OCI-LY3 (cell line): ENCODE data around the gene NHLRC1.

Experiments used
- CTCF ChIP-seq: fragments of 200-600, 300-600 bp; sonication (generic); IDR thresholded peaks from 2 replicates; pipeline ENCODE4 v1.5.1; 2014; ENCODE audit warnings: antibody characterized with exemption, low read length, low read depth
- EZH2phosphoT487 ChIP-seq: fragments of 200-600 bp; shearing (Covaris generic); IDR thresholded peaks from 2 replicates; pipeline ENCODE4 v1.6.1; 2018; ENCODE audit warnings: antibody characterized with exemption, mixed run types, low read depth

- no peak for TF ChIP-seq CTCF
- TF ChIP-seq EZH2phosphoT487, result no peak
These were observed 12.3 kb downstream of the NHLRC1 start for GRCh38 chr6:18110162-18110561.
